ENCODE data around the gene LMLN.

DNA sequence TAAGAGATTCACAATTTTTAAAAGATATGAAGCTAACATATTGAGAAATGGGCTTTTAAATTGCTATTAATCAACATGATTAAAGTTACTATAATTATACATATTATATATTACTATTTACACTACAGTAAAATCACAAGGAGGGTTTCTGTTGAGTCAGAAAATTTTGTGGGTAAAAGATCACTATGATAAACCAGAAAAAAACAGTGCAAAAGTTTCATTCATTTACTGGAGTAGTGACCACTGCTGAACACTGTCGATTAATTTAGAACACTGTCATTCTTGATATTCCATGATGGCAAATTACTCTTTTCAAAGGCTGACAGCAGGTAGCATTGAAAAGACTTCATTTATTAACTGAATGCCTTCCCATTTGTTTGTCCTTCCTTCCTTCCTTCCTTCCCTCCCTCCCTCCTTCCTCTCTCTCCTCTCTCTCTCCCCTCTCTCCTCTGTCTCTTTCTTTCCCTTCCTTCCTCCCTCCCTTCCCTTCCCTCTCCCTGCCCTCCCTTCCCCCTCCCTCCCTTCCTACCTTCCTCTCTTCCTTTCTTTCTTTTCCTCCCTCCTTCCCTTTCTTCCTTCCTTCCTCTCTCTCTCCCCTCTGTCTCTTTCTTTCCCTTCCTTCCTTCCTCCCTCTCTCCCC is 19.2 kb upstream of the LMLN start:
- TF ChIP-seq ZNF143 (CRISPR knock-in tag; IDR thresholded peaks at IDR 0.05) (no peak), RXRA (CRISPR knock-in tag; IDR thresholded peaks at IDR 0.05) (no peak), CREBL2 (CRISPR knock-in tag; IDR thresholded peaks at IDR 0.05; ENCODE audit: borderline replicate concordance) (no peak)

Data from HepG2 (cell line).